ENCODE measurements around the gene SLC17A7. TPM values are rescaled to one million over a fixed set of nuclear protein-coding genes. Genes with fewer than 3 reads are reported as not detected.

SLC17A7 gene
- polyA plus RNA-seq, 4 donors: 0.25 to 0.61 (median 0.45) TPM

DNA sequence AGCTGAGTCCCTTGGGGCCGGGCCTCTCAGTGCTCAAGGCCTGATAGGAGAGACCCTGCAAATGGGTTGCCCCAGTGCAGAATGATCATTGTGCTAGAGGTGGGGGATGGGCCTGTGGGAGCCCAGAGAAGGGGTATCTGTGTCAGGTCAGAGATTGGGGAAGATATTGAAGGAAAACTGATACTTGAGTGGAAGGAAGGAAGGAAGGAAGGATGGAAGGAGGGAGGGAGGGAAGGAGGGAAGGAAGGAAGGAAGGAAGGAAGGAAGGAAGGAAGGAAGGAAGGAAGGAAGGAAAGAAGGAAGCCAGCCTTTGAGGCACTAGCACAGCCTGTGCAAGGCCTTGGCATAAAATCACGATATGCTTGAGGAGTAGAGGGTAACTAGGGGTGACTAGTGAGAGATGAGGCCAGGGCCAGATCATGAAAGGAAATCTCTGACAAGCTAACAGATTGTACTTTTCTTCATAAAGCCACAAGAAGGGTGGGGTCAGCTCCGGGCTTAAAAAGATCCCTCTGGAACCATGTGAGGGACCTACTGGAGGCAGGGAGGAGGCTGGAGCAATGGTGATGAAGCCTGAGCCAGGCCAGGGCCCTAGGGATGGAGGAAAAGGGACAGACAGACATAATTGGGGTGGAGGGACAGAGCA, 29.5 kb downstream of the SLC17A7 start:
- DNase-seq (ENCODE audit: low read depth in 4 of 4, low spot score in 2 of 4): no peak

DNA sequence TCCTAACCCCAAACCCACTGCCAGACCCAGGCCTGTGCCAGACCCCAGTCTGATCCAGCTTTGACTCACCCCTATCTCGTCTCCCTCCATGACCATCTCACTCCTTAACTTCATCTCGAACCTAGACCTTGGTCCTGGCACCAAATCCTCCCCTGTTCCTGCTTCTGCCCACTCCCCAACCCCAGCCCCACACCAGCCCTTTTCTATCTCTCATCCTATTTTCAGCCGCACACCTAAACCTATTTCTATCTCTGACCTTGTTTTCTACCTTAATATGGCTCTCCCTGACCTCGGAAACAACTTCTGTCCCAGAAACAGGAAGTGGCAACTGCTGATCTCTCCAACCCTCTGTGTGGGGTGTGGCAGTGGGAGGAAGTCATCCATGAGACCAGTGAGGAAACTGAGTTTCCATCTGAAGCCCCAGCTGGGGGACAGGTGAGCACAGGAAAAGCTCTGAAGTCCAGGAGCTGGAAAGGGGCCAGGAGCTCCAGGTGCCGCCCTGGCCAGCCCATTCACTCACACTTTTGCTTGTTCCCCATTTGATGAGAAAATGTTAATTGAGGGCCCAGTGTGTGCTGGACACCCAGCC, 31.8 kb downstream of the SLC17A7 start:
- DNase-seq (ENCODE audit: low read depth in 4 of 4, low spot score in 2 of 4): no peak

DNA sequence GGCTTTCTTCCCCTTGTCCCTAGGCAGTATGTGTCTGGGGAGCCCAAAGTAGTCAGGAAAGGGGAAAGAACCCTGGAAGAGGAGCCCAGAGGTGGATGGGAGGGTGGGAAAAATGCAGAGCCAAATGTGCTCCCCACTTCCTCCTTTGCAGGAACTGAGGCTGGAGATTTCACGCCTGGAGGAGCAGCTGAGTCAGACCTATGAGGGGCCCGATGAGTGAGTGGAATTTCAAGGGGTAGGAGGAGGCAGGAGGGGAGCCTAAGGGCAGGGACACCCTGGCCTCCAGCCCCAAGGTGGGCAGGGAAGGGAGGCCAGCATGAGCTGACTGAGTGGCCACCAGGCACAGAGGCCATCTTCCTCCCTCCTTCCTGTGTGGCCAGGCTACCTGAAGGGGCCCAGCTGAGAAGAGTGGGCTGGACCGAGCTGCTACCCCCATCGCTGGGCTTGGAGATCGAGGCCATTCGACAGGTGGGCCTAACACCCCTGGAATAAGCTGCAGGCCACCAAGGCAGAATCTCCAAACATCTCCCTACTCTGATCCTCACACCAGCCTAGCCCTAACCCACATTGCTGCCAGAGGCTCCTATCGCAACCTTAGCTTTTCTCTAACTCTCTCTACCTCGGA, 32.4 kb downstream of the SLC17A7 start:
- DNase-seq (ENCODE audit: low read depth in 4 of 4, low spot score in 2 of 4): no peak

DNA sequence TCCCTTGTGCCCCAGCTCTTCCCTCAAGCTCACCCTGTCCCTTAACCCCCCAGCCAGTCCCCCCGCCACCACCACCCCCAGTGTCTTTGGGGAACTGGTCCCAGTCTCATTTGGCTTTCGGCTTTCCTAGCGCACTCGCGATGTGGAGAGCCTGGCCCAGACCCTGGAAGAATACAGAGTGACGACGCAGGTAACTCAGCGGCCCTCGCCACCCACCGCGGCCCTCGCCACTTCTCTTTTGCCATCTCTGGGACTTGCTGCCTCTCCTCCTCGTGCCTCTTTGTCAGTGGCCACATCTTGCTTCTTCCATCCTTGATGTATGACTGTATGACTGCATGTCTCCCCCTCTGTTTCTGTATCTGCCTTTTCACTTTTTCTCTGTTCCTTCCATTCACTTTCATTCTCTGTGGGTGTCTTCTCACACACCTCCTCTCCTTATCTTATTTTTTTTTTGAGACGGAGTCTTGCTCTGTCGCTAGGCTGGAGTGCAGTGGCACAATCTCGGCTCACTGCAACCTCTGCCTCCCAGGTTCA, 33.8 kb downstream of the SLC17A7 start:
- DNase-seq (ENCODE audit: low read depth in 4 of 4, low spot score in 2 of 4): no peak

DNA sequence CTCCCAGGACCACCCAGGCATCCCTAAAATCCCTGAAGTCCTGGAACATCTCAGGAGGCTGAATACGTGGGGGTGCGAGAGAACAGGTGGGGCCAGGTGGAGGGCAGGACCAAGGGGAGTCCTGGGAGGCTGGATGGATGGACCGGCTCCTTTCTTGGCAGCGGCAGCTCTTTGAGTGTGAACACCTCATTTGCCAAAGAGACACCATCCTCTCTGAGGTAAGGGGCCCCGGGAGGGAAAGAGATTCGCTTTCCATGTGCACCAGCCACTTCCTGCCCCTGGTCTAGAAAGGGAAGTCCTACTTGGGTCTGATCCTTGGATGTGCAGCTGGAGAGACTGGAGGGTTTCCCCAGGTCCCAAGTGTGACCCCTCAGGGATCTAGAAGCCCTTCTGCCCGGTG, 34.2 kb downstream of the SLC17A7 start:
- DNase-seq (ENCODE audit: low read depth in 4 of 4, low spot score in 2 of 4): no peak

DNA sequence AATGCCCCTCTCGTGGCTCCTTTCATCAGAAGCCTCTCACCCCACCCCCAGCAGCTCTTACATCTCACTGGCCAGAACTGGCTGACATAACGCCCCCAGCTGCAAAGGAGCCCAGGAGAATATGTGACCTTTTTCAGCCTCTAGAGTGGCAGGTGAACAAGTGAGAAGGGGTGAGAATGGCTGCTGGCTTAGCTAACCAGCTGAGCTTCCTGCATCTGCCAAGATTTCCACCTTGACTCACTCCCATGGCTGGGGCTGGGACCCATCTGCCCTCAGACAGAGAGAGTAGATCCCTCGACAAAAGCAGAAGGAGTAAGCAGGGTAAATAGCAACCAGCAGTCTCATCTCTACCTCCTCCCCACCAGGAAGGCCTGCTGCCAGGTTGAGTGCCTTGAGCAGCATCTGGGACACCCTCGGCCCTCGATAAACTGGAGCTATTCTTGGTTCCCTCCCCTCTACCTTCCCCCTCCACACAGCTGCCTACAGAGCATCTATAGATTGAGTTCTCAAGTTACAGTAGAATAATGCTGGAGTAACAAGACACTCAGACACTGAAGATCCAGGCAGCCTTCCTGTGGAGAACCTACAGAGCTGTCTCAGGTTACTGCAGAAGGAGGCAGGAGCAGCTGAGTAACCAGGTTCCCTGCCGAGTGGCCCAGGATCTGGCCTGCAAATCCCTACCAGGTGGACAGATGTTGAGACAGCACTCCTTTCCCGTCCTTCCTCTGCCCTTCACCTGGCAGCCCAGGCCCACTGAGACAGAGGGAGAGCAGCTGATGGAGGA, 37.7 kb downstream of the SLC17A7 start:
- peak in 1 of 4 donors; percentile 48 for DNase-seq (ENCODE audit: low read depth in 4 of 4, low spot score in 2 of 4)

DNA sequence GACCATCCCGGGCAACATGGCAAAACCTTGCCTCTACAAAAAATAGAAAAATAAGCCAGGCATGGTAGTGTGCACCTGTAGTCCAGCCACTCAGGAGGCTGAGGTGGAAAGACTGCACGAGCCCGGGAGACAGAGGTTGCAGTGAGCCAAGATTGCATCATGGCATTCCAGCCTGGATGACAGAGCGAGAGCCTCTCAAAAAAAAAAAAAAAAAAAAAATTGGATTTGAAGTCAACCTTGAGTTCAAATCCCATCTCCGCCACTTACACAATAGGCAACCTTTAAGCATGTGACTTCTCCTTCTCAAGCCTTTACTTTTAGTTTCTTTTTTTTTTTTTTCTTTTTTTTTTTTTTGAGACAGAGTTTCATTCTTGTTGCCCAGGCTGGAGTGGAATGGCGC, 41.3 kb downstream of the SLC17A7 start:
- no peak for DNase-seq (ENCODE audit: low read depth in 4 of 4, low spot score in 2 of 4)

DNA sequence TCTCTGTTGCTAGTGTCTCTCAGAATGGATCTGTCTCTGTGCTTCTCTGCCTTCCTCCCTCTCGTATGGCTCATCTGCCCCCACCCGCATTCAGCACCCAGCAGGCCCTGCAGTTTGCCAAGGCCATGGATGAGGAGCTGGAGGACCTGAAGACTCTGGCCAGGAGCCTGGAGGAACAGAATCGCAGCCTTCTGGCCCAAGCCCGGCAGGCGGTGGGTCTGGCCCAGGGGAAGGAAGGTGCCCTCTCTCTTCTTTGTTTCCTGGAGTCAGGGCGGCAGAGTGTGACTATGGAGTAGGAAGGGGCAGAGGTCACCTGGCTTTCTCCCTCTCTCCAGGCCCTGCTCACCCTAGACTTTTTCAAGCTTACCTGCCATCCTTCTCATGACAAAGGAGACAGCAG, 42.4 kb downstream of the SLC17A7 start:
- DNase-seq (ENCODE audit: low read depth in 4 of 4, low spot score in 2 of 4): no peak

DNA sequence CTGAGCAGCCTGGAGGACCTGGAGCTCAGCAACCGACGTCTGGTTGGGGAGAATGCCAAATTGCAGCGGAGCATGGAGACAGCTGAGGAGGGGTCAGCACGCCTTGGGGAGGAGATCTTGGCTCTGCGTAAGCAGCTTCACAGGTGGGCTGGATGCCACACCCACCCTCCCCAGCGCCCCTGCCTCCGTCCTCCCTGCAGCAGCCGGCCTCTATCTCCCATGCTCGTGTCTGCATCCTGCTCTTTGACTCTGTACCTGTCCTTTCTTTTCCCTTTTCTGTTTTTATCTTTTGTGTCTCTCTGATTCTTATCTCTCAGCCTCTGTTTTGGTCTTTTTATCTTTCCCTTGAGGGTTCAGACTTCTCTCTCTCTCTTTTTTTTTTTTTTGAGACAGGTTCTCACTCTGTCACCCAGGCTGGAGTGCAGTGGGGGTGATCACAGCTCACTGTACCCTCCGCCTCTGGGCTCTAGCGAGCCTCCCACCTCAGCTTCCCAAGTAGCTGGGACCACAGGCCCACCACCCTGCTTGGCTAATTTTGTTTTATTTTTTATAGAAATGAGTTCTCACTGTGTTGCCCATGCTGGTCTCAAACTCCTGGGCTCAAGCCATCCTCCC, 43.2 kb downstream of the SLC17A7 start:
- no peak for DNase-seq (ENCODE audit: low read depth in 4 of 4, low spot score in 2 of 4)

DNA sequence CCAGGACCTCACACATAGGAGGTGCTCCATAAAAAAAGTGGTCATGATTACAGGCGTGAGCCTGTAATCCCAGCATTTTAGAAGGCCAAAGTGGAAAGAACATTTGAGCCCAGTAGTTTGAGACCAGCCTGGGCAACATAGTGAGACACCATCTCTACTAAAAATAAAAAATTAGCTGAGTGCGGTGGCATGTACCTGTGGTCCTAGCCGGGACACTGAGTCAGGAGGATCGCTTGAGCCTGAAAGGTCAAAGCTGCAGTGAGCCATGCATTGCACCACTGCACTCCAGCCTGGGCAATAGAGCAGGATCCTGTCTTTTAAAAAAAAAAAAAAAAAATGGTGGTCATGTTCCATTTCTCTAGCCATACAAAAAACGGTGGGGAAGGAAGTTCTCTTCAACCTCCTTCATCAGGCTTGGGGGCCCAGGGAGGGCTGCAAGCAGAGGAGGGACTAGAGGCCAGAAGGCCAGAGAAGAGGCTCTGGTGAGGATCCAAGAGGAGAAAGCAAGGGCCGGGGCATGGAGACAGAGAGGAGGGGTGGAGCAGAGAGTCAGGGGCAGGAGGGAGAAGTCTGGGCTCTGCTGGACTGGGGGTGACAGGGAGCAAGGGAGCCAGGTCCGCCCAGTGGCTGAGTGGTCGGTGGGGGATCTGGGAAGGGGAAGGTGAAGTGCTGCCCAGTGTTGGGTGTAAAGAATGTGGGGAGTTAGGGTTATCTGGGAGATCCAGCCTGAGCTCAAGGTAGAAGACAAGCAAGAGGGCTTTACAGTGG, 44.4 kb downstream of the SLC17A7 start:
- no peak for DNase-seq (ENCODE audit: low read depth in 4 of 4, low spot score in 2 of 4)

DNA sequence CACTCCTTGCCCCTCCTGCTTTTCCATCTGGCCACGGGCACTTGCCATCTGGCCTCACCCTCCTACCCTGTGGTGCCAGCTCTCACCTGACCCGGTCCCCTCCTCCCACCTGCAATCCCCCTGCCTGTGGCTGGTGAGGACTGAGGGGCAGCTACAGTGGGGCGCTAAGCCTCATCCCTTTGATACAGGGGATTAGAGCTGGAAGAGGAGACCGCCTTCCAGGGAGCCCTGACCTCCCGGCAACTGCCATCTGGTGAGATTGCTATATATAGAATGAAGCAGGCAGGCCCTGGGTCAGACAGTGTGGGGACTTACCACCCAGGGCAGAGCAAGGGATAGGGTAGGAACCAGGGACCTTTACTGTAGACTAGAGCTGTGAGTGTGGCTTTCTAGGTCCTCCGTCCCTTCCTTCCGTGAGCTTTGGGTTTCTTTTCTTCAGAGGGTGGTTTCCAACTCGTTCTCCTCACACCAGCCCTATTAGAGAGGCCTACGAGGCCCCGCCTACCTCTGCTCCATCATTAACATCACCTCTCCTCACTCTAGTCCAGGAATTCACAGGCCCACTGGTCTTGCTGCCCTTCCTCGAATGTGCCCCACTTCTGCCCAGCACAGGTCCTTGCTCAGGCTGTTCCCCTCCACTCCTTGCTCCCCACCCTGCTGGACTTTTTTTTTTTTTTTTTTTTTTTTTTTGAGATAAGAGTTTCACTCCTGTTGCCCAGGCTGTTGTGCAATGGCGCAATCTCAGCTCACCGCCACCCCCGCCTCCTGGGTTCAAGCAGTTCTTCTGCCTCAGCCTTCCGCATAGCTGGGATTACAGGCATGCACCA, 45.5 kb downstream of the SLC17A7 start:
- no peak for DNase-seq (ENCODE audit: low read depth in 4 of 4, low spot score in 2 of 4)

DNA sequence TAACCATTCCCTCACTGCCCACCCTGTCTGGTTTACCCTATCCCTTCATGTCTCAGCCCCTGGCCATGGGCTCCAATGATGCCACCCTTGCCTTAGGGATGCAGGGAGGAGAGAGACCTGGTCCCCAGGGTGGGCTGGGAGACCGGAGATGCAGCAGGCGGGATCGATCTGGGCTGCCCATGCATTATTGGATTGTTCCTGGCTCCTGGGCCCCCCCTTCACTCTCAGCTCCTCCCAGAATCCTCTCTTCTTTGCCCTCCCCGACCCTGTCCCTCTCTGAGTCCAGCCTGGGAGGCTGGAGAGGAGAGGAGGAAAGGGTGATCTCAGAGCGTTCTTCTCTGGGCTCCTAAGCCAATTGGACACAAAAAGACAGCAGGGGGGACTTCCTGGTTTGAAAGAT, 47.4 kb downstream of the SLC17A7 start:
- no peak for DNase-seq (ENCODE audit: low read depth in 4 of 4, low spot score in 2 of 4)

DNA sequence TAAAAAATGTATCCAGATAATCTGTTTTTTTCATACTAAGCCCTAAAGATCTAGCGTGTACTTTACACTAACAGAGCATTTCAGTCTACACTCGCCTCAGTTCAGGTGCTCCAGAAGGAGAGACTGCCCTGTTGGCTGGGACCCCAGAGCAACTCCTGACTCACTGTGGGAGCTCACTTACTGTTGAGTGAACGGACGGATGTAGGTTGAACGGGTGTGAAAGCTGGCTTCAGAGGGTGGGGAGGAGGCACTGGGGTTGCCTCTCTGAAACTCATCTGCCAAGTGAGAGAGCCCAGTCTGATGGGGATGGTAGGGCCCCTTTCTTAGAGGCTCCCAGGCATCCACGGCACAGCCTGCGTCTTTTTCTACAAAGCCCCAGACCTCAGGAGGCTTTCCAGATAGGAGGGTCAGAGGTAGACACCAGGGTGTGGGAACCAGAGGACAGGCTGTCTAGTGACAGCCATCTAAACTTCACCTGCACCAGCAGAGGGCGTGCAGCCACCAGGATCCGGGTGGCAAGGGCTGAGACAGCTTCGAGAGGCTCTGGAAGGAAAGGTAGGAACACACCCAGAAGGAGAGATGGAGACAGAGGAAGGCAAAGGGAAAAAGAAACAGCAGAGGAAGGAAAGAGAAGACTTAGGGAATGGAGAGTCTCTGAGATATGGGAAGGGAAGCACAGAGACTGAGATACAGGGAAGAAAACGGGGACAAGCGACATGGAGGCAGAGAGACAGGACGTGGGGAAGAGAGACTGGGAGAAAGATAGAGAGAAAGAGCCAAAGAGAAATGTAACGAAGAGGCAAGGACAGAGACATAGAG, 49.5 kb downstream of the SLC17A7 start:
- DNase-seq (ENCODE audit: low read depth in 4 of 4, low spot score in 2 of 4): peak in 2 of 4 donors; percentile 50 to 69

DNA sequence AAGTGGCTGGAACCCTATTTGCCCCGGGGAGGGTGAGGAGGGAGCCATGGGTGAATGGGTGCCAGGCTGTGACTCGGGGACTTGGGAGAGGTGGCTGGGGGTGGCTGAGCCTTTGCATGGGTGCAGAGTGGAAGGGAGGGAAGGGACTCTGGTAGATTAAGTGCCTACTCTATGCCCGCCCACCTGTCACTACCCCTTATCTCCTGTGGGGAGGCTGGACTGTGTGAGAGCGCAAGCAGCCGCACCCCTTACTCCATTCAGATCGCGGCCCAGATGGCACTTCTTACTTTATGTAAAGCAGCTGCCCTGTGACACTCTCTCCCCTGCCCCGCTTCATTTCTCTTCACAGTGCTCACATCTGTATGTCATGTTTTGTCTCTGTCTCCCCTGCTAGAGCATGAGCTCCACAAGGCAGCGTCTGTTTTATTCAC, 50.4 kb downstream of the SLC17A7 start:
- DNase-seq (ENCODE audit: low read depth in 4 of 4, low spot score in 2 of 4): no peak

DNA sequence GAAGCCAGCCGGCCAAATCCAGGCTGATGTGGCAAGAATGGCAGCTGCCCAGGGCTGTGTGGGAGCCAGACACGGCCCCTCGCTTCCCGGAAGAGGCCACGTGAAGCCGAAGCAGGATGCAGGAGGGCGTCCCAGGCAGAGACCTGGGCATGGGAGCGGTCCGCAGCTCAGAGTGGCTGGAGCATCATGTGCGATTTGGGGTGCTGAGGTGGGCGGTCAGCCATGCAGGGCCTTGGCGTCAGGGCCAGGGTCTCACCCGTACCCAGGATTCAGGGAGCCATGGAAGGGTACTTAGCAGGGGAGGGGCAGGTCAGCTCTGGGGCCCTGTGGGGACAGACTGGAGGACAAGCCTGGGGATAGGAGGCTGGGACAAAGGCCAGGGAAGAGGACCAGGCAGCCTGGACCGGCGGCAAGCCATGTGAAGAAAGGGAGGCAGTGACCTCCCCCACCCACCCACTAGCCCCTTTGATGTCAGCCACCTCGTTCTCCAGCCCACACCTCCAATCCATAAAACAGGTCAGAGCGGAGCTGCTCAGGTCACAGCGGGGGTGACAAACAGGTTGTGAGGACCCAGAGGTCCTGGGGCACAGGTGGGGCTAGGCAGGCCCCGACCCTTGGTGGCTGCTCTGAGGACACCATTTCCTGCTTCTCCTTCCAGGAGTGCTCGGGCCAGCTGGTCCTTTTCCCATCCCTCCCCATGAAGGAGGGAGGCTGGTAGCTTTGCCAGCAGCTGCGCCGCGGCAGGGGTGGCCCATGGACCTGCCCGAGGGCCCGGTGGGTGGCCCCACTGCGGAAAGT, 51.0 kb downstream of the SLC17A7 start:
- DNase-seq (ENCODE audit: low read depth in 4 of 4, low spot score in 2 of 4): no peak

DNA sequence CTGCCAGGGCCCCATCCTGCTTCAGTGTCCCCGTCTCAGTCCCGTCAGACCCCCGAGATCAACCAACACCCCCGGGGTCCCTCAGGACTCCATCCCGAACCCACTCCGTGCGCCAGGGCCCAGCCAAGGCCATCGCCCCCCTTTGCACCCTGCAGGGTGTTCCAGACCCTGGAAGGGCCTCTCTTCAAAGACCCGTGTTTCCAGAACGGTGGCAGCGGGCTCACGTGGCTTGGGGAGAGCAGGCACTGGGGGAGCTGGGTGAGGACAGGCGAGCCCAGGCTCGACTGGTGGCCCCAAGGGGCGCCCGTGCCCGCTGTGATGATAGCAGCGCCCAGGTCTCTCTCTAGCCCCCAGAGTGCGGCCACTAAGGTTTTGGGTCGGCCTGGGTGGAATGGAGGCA, 51.9 kb downstream of the SLC17A7 start:
- no peak for DNase-seq (ENCODE audit: low read depth in 4 of 4, low spot score in 2 of 4)

DNA sequence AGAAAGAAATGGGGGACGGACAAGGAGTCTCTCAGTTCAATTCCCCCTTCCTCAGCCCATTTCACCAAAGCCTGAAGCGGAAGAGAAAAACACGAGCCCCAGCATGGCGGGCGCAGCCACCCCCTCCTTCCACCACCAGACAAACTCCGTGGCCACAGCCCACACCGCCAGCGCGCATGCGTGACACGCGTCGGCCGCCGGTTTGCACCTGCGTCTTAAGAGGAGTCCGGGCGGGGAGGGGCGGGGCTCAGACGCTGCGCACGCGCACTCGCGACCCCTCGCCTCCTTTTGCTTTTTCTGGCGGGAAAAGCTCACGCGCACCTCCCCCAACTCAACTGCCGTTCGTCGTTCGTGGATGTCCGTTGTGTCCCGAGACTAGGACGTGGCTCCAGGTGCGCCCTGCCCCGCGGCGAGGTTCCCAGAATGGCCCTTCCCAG, 53.4 kb downstream of the SLC17A7 start, which contains the start of gene KASH5:
Gene KASH5 (plus strand): TSS at position 314 of the 437 bp plus-strand sequence. CDS start 2,635 bp downstream, outside the sequence.
- DNase-seq (ENCODE audit: low read depth in 4 of 4, low spot score in 2 of 4): peak in 1 of 4 donors; percentile 38

Measured in left renal cortex interstitium (tissue), 4 donors.